ENCODE results near the gene GPN1. TPM values are rescaled to one million over a fixed set of nuclear protein-coding genes. Genes with fewer than 3 reads are reported as not detected.

The GPN1 gene
- 49.8 and 61.1 TPM in 2 replicates for total RNA-seq (2021)
- percentile 82 among the genes with signal in this experiment for Bru-seq, nascent RNA
- percentile 79 among the genes with signal in this experiment for BruChase-seq, experiment 1, labeled RNA remaining after a 2-hour chase
- BruChase-seq, experiment 2, labeled RNA remaining after a 6-hour chase = percentile 85 among the genes with signal in this experiment
- long read RNA-seq, transcript GPN1-212 (14 exons, 1,832 nt) = major isoform, 198 of 225 reads
- long read RNA-seq, partial matches to known transcripts = 4 of 225 reads
- long read RNA-seq, other reads (novel, unspliced or antisense) = 23 of 225 reads

DNA sequence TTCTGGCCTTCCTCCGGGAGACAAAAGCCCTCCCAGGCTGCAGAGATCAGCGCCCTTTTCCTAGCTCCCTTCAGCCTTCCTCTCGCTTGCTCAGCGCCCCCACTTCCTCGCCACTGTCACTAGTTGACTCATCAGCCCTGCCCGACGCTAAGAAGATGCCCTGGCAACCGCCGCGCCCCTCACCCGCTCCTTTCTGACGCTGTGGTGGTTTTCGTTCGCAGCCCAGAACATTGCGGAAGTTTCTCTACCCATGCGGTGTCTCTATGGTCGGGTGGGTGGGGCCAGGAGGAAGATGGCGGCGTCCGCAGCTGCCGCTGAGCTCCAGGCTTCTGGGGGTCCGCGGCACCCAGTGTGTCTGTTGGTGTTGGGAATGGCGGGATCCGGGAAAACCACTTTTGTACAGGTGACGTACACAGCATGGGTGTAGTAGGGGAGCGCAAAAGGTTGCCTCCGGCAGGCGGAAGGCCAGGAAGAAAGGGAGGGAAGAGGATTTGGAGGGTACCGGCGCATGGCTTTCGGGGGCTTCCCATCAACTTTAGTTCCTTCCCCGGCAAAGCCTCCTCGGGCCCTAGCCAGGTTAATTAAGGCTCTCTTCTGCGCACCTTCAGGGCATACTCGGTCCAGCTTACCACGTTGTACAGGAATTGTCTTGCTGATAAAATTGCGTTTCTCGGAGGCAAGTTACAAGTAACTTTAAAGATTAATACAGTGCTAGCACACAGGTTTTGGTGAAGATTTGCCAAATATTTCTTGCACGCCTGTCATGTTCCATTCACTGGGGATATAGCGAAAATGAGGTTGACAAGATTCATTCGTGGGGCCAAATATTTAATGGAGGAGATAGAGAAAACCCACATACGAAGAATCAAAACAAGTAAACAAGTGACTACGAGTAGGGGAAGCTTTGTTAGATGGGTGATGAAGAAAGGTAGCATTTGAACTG is at the start of gene GPN1, which contains the start of gene CCDC121:
Gene GPN1, plus strand, starts transcription at position 284 of the 943 bp plus-strand sequence. Its CDS starts 9 bp downstream, at position 293.
Gene CCDC121, minus strand, starts transcription at position 246 of the 943 bp plus-strand sequence. CDS start 1,213 bp downstream, outside the sequence.
- Histone ChIP-seq H3K27ac (ENCODE audit: low read depth, low read length, poor library complexity, severe bottlenecking) (peak within 1 kb of the TSS; percentile 84), H3K27me3 (replicated peaks; ENCODE audit: insufficient read depth, low read depth, low read length, poor library complexity) (no peaks in the 10 kb centered on the region), H3K9me3 (ENCODE audit: low read depth, low read length, poor library complexity, severe bottlenecking) (no peaks in the 10 kb centered on the region), H3K4me1 (ENCODE audit: insufficient read depth, low read length, poor library complexity, severe bottlenecking) (peaks cover 8% of the 10 kb centered on the region), H3K36me3 (ENCODE audit: insufficient read depth, low read length, poor library complexity, severe bottlenecking) (peaks cover 24% of the 10 kb centered on the region), H3K4me3 (ENCODE audit: low read depth, low read length, poor library complexity, severe bottlenecking) (peak within 1 kb of the TSS; percentile 79)
- CTCF ChIA-PET = no interaction called here
- TSS peak; percentile 66 for BruUV-seq (replicated peaks)
- peak; percentile 95 for DNase-seq (ENCODE audit: low spot score)
- TF ChIP-seq EZH2 (IDR thresholded peaks at IDR 0.05; ENCODE audit: borderline replicate concordance, low read depth, low read length, poor library complexity, severe bottlenecking) = no peak
- TF ChIP-seq, protein P1, sequence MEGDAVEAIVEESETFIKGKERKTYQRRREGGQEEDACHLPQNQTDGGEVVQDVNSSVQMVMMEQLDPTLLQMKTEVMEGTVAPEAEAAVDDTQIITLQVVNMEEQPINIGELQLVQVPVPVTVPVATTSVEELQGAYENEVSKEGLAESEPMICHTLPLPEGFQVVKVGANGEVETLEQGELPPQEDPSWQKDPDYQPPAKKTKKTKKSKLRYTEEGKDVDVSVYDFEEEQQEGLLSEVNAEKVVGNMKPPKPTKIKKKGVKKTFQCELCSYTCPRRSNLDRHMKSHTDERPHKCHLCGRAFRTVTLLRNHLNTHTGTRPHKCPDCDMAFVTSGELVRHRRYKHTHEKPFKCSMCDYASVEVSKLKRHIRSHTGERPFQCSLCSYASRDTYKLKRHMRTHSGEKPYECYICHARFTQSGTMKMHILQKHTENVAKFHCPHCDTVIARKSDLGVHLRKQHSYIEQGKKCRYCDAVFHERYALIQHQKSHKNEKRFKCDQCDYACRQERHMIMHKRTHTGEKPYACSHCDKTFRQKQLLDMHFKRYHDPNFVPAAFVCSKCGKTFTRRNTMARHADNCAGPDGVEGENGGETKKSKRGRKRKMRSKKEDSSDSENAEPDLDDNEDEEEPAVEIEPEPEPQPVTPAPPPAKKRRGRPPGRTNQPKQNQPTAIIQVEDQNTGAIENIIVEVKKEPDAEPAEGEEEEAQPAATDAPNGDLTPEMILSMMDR (conservative IDR thresholded peaks at IDR 0.05; ENCODE audit: low read depth, low read length) = no peak
- intact Hi-C loops (cut with micrococcal nuclease; ENCODE audit: unreplicated experiment) = no loop called here
- POLR2A ChIA-PET (ENCODE audit: low non-redundant PET) = interaction anchor here (0.6 kb wide), 1 partner anchor 415 kb away, joined by 3 read pairs; no protein-coding TSS in a partner anchor

DNA sequence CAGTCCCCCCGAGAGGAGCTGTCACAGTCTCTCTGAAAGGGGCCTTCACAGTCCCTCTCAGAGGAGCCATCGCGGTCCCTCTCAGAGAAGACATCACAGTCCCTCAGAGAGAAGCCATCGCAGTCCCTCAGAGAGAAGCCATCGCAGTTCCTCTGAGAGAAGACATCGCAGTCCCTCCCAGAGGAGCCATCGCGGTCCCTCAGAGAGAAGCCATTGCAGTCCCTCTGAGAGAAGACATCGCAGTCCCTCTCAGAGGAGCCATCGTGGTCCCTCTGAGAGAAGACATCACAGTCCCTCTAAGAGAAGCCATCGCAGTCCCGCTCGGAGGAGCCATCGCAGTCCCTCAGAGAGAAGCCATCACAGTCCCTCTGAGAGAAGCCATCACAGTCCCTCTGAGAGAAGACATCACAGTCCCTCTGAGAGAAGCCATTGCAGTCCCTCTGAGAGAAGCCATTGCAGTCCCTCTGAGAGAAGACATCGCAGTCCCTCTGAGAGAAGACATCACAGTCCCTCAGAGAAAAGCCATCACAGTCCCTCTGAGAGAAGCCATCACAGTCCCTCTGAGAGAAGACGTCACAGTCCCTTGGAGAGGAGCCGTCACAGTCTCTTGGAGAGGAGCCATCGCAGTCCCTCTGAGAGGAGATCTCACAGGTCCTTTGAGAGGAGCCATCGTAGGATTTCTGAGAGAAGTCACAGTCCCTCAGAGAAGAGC is 47.3 kb upstream of the GPN1 start:
- H3K4me1 ChIP-seq (ENCODE audit: insufficient read depth, low read length, poor library complexity, severe bottlenecking) = peaks cover 8% of the 10 kb centered on the region
- H3K27me3 ChIP-seq (replicated peaks; ENCODE audit: insufficient read depth, low read depth, low read length, poor library complexity) = no peaks in the 10 kb centered on the region
- peak overlapping the region; percentile 72 for H3K27ac ChIP-seq (ENCODE audit: low read depth, low read length, poor library complexity, severe bottlenecking)
- ChIA-PET CTCF (no interaction called here), POLR2A (ENCODE audit: low non-redundant PET) (no interaction called here)
- no TSS peak for BruUV-seq (replicated peaks)
- no peak overlapping the region for H3K4me3 ChIP-seq (ENCODE audit: low read depth, low read length, poor library complexity, severe bottlenecking)
- intact Hi-C loops (cut with micrococcal nuclease; ENCODE audit: unreplicated experiment) = no loop called here
- no peak for DNase-seq (ENCODE audit: low spot score)
- H3K9me3 ChIP-seq (ENCODE audit: low read depth, low read length, poor library complexity, severe bottlenecking) = peaks cover 6% of the 10 kb centered on the region
- H3K36me3 ChIP-seq (ENCODE audit: insufficient read depth, low read length, poor library complexity, severe bottlenecking) = no peaks in the 10 kb centered on the region
- TF ChIP-seq EZH2 (IDR thresholded peaks at IDR 0.05; ENCODE audit: borderline replicate concordance, low read depth, low read length, poor library complexity, severe bottlenecking) = no peak
- TF ChIP-seq, protein P1 (conservative IDR thresholded peaks at IDR 0.05; ENCODE audit: low read depth, low read length) = no peak

DNA sequence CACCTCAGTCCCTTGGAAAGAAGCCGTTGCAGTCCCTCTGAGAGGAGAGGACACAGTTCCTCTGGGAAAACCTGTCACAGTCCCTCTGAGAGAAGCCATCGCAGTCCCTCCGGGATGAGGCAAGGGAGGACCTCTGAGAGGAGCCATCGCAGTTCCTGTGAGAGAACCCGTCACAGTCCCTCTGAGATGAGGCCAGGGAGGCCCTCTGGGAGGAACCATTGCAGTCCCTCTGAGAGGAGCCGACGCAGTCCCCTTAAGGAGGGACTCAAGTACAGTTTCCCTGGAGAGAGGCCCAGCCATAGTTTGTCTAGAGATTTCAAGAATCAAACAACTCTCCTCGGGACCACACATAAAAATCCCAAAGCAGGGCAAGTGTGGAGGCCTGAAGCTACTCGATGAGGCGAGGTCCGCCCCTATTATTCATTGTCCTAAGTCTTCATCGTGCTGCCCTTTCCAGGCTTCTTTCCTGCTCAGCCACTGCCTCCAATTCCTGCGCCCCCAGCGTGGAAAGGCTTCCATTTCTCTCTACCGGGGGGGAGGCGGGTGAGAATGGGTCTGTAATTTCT is 46.6 kb upstream of the GPN1 start:
- Histone ChIP-seq H3K27me3 (replicated peaks; ENCODE audit: insufficient read depth, low read depth, low read length, poor library complexity) (no peaks in the 10 kb centered on the region), H3K9me3 (ENCODE audit: low read depth, low read length, poor library complexity, severe bottlenecking) (peaks cover 6% of the 10 kb centered on the region), H3K4me1 (ENCODE audit: insufficient read depth, low read length, poor library complexity, severe bottlenecking) (peaks cover 8% of the 10 kb centered on the region), H3K27ac (ENCODE audit: low read depth, low read length, poor library complexity, severe bottlenecking) (peak overlapping the region; percentile 72), H3K36me3 (ENCODE audit: insufficient read depth, low read length, poor library complexity, severe bottlenecking) (no peaks in the 10 kb centered on the region), H3K4me3 (ENCODE audit: low read depth, low read length, poor library complexity, severe bottlenecking) (peak overlapping the region; percentile 77)
- DNase-seq (ENCODE audit: low spot score) = peak; percentile 17
- intact Hi-C loops (cut with micrococcal nuclease; ENCODE audit: unreplicated experiment) = no loop called here
- POLR2A ChIA-PET (ENCODE audit: low non-redundant PET) = interaction anchor here (0.6 kb wide), 1 partner anchor 1561 kb away, joined by 5 read pairs; no protein-coding TSS in a partner anchor
- CTCF ChIA-PET = no interaction called here
- no peak for TF ChIP-seq EZH2 (IDR thresholded peaks at IDR 0.05; ENCODE audit: borderline replicate concordance, low read depth, low read length, poor library complexity, severe bottlenecking)
- TF ChIP-seq, protein P1 (conservative IDR thresholded peaks at IDR 0.05; ENCODE audit: low read depth, low read length) = no peak
- TSS peak; percentile 66 for BruUV-seq (replicated peaks)

All from A673 (cell line).